IPS-20b (cell line): ENCODE measurements around the gene SLC9C1.

Experiments used
- H3K27ac ChIP-seq: one replicate; pipeline ENCODE4 v1.5.1; 2013; ENCODE audit warnings: low read length
- H3K27me3 ChIP-seq: 2 replicates; pipeline ENCODE4 v1.6.1; 2013; ENCODE audit warnings: mild to moderate bottlenecking, low read length, inconsistent platforms; ENCODE audit not compliant: insufficient read depth
- H3K36me3 ChIP-seq: 2 replicates; pipeline ENCODE4 v1.6.1; 2013; ENCODE audit warnings: low read depth, mild to moderate bottlenecking, inconsistent platforms, low read length, moderate library complexity; ENCODE audit not compliant: insufficient read depth
- H3K4me1 ChIP-seq: 2 replicates; pipeline ENCODE4 v1.6.1; 2013; ENCODE audit warnings: mild to moderate bottlenecking, control low read depth, inconsistent platforms, low read length, moderate library complexity; ENCODE audit not compliant: insufficient read depth
- H3K4me3 ChIP-seq: 2 replicates; pipeline ENCODE4 v1.5.1; 2013; ENCODE audit warnings: mild to moderate bottlenecking, low read length, inconsistent platforms
- H3K9ac ChIP-seq: 2 replicates; pipeline ENCODE4 v1.6.1; 2013; ENCODE audit warnings: low read depth, mild to moderate bottlenecking, inconsistent platforms, low read length, moderate library complexity
- H3K9me3 ChIP-seq: 2 replicates; pipeline ENCODE4 v1.6.1; 2013; ENCODE audit warnings: mild to moderate bottlenecking, low read depth, low read length, inconsistent platforms; ENCODE audit not compliant: insufficient read depth

The SLC9C1 gene

GRCh38 chr3:112303764-112304325 lies 9.8 kb upstream of the SLC9C1 start:
- Histone ChIP-seq H3K9me3 (peaks cover 9% of the 10 kb centered on the region; the same call in 1 of the 2 replicates), H3K36me3 (no peaks in the 10 kb centered on the region), H3K9ac (peak overlapping the region; percentile 85), H3K27ac (peak overlapping the region; percentile 93), H3K4me3 (peak overlapping the region; percentile 66), H3K4me1 (peaks cover 32% of the 10 kb centered on the region), H3K27me3 (no peaks in the 10 kb centered on the region)

- Histone ChIP-seq H3K36me3 (no peaks in the 10 kb centered on the region), H3K27me3 (no peaks in the 10 kb centered on the region), H3K4me1 (peaks cover 28% of the 10 kb centered on the region), H3K27ac (peak overlapping the region; percentile 93), H3K9me3 (peaks cover 9% of the 10 kb centered on the region; the same call in 1 of the 2 replicates), H3K4me3 (peak overlapping the region; percentile 66), H3K9ac (peak overlapping the region; percentile 85)
These were observed 9.1 kb upstream of the SLC9C1 start for GRCh38 chr3:112302881-112303763.

- Histone ChIP-seq H3K27ac (peak overlapping the region; percentile 93), H3K4me3 (peak overlapping the region; percentile 66; the same call in 1 of the 2 replicates), H3K36me3 (no peaks in the 10 kb centered on the region), H3K4me1 (peaks cover 28% of the 10 kb centered on the region), H3K9me3 (peaks cover 9% of the 10 kb centered on the region; the same call in 1 of the 2 replicates), H3K27me3 (no peaks in the 10 kb centered on the region), H3K9ac (peak overlapping the region; percentile 85; the same call in 1 of the 2 replicates)
These were observed 8.3 kb upstream of the SLC9C1 start for GRCh38 chr3:112302150-112302830.

- Histone ChIP-seq H3K9ac (no peak overlapping the region), H3K4me3 (no peak overlapping the region), H3K36me3 (no peaks in the 10 kb centered on the region), H3K4me1 (peaks cover 13% of the 10 kb centered on the region; the same call in 1 of the 2 replicates), H3K27ac (no peak overlapping the region), H3K27me3 (no peaks in the 10 kb centered on the region), H3K9me3 (peaks cover 9% of the 10 kb centered on the region; the same call in 1 of the 2 replicates)
These were observed 4.8 kb upstream of the SLC9C1 start for GRCh38 chr3:112298781-112299180.

GRCh38 chr3:112297714-112298113 lies 3.7 kb upstream of the SLC9C1 start:
- H3K27ac ChIP-seq = no peak overlapping the region
- H3K9ac ChIP-seq = no peak overlapping the region; the same call in 1 of the 2 replicates

GRCh38 chr3:112289011-112289410 lies 5.0 kb downstream of the SLC9C1 start:
- no peak overlapping the region for H3K4me3 ChIP-seq
- no peaks in the 10 kb centered on the region for H3K36me3 ChIP-seq
- peaks cover 6% of the 10 kb centered on the region for H3K4me1 ChIP-seq
- no peaks in the 10 kb centered on the region for H3K27me3 ChIP-seq
- H3K9ac ChIP-seq = no peak overlapping the region
- no peak overlapping the region for H3K27ac ChIP-seq
- no peaks in the 10 kb centered on the region for H3K9me3 ChIP-seq

More at GRCh38 chr3:112297714-112298113, 3.7 kb upstream of the SLC9C1 start:
- Histone ChIP-seq H3K4me3 (no peak overlapping the region), H3K9me3 (peaks cover 9% of the 10 kb centered on the region; the same call in 1 of the 2 replicates), H3K27me3 (no peaks in the 10 kb centered on the region), H3K4me1 (peaks cover 12% of the 10 kb centered on the region), H3K36me3 (no peaks in the 10 kb centered on the region)

GRCh38 chr3:112280266-112280665 lies 13.8 kb downstream of the SLC9C1 start:
- H3K27ac ChIP-seq = no peak overlapping the region
- no peaks in the 10 kb centered on the region for H3K4me1 ChIP-seq
- H3K36me3 ChIP-seq = no peaks in the 10 kb centered on the region
- H3K27me3 ChIP-seq = no peaks in the 10 kb centered on the region
- no peak overlapping the region for H3K4me3 ChIP-seq
- H3K9ac ChIP-seq = no peak overlapping the region
- H3K9me3 ChIP-seq = no peaks in the 10 kb centered on the region

- H3K4me1 ChIP-seq = peaks cover 7% of the 10 kb centered on the region
- no peak overlapping the region for H3K4me3 ChIP-seq
- H3K9me3 ChIP-seq = no peaks in the 10 kb centered on the region
- no peak overlapping the region for H3K9ac ChIP-seq
- no peaks in the 10 kb centered on the region for H3K27me3 ChIP-seq
- no peaks in the 10 kb centered on the region for H3K36me3 ChIP-seq
- H3K27ac ChIP-seq = no peak overlapping the region
These were observed 20.5 kb downstream of the SLC9C1 start for GRCh38 chr3:112273536-112273935.

GRCh38 chr3:112261742-112262141 lies 32.3 kb downstream of the SLC9C1 start:
- H3K27ac ChIP-seq = no peak overlapping the region
- no peak overlapping the region for H3K9ac ChIP-seq
- no peaks in the 10 kb centered on the region for H3K27me3 ChIP-seq
- H3K4me1 ChIP-seq = no peaks in the 10 kb centered on the region
- no peaks in the 10 kb centered on the region for H3K36me3 ChIP-seq
- H3K4me3 ChIP-seq = no peak overlapping the region
- no peaks in the 10 kb centered on the region for H3K9me3 ChIP-seq

GRCh38 chr3:112260563-112260962 lies 33.5 kb downstream of the SLC9C1 start:
- Histone ChIP-seq H3K36me3 (no peaks in the 10 kb centered on the region), H3K4me1 (no peaks in the 10 kb centered on the region), H3K4me3 (no peak overlapping the region), H3K9ac (no peak overlapping the region), H3K27ac (no peak overlapping the region), H3K27me3 (no peaks in the 10 kb centered on the region), H3K9me3 (no peaks in the 10 kb centered on the region)

GRCh38 chr3:112253301-112253971 lies 40.6 kb downstream of the SLC9C1 start:
- no peak overlapping the region for H3K27ac ChIP-seq
- no peak overlapping the region for H3K4me3 ChIP-seq
- no peak overlapping the region for H3K9ac ChIP-seq
- peaks cover 8% of the 10 kb centered on the region for H3K9me3 ChIP-seq
- H3K4me1 ChIP-seq = no peaks in the 10 kb centered on the region
- H3K36me3 ChIP-seq = no peaks in the 10 kb centered on the region
- H3K27me3 ChIP-seq = no peaks in the 10 kb centered on the region
